ENCODE results near the gene SH3GL2. TPM values are rescaled to one million over a fixed set of nuclear protein-coding genes. Genes with fewer than 3 reads are reported as not detected.
"Not testable (repeated sequence)": the region's sequence is repeated elsewhere in the genome, so short reads cannot be mapped to it uniquely, and the experiment has no call there.

The SH3GL2 gene
- total RNA-seq, 1 donor from 2014 or later: 3.6 TPM

DNA sequence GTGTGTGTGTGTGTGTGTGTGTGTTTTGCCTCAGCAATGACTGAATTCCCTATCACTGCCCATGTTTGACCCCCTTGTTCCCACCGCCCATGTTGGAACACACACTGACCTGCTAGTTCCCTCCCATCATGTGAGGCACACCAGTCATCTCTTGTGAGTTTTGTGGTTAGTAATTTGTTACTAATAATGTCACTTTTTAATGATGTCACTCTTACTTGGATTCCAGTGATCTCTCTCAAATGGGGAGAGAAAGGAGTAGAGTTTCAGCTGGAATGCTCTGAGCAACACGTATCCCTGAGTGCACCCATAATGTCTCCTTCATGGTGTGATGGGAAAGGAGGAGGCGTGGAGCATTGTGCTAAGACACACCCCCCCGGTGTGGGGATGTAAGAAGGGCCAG, 172.6 kb downstream of the SH3GL2 start:
- DNase-seq (ENCODE audit: low spot score): no peak

DNA sequence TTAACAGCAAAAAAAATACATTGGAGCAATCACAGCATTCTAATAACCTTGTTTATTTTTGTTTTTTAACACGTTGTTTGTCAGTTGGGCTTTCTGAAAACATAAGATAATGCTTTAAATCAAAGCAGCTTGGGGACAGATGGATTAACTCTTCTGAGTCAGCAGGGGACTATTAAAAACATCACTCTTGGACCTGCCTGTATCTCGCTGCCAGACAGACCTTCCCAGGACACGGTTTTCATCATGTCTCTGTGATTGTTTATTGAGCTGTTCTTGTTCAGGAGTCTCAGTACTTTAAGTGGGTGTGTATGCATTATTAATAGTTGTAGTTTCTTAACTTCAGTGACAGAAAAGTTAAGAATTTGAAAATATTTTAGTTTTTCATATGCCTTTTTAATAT, 173.2 kb downstream of the SH3GL2 start:
- DNase-seq (ENCODE audit: low spot score): no peak

DNA sequence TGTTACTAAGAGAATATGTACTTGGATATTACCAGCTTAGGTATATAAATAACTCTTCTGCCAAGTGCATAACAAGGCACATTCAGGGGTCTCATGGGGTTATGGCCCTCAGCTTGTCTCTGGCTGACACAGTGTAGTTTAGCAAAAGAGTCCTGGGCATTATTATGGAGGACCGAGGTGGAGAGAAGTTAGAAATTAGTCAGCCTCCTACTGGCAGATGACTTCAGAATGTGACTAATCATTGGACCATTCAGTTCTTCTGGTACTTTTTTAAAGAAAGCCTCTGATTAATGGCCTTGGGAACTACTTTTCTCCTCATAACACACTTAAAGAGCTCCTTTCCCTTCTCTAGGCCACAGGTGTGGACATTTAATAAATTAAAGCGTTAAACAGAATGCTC, 178.9 kb downstream of the SH3GL2 start:
- DNase-seq (ENCODE audit: low spot score): no peak

DNA sequence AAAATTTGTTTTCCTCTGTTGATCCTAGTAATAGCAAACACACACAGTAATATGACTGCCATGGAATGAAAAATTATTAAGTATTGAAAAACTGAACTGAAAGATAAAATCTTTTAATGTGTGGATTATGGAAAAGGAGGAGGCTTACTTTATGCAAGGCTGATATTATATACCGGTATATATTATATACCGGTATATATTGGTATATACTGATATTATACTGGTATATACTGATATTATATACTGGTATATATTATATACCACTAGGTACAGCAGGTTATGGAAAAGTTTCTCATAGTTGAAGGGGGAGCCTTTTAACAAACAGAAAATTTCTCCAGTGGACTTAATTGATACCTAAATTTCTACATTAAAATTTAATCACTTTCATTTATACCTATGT, 181.4 kb downstream of the SH3GL2 start:
- DNase-seq (ENCODE audit: low spot score): no peak

DNA sequence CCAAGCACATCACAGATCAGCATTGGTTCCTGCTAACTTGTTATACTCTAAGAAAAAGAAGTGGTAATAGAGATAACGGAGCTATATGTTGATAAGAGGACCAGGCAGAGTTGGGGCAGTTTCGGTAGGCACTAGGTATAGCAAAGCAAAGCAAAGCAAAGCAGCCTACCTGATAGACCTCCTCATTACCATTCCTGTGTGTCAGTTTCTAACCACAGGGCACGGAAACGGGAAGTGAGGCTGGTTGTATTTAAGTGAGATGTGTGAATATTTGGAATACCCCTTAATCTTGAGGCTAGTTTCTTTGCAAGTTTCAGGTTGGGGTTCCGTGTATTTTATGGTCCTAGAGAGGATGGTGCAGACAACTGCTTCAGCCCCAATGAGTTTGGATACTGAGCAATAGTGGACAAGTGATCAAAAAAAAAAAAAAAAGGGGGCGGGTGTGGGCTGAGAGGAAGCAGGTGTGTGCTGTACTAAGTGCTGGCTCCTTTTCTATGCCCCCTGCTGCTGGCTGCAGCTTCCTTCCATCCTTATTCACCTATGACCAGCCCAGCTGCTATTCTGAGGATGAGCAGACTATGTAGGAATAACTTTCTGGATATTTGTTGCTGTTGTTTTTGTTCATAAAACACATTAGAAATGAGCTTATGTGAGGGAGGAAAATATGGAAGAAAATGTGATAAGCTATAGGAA, 183.3 kb downstream of the SH3GL2 start:
- no peak for DNase-seq (ENCODE audit: low spot score)

DNA sequence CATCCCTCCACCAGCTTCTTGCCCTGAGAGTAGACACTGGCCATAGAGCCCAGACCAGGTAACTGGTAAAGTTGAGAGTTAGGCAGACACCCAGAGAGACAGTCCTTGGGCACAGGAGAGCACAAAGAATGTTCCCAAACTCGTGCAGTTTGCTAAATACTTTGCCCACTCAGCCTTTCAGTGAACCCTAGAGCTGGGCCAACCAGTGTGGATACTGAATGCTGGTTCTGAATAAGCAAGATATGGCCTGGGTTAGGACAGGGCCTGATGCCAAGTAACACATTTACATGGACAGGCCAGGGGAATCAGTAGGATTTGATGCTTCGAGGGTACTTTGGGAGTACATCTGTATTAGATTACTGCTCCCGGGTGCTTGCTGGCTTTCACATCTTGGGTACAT, 185.4 kb downstream of the SH3GL2 start:
- DNase-seq (ENCODE audit: low spot score): no peak

DNA sequence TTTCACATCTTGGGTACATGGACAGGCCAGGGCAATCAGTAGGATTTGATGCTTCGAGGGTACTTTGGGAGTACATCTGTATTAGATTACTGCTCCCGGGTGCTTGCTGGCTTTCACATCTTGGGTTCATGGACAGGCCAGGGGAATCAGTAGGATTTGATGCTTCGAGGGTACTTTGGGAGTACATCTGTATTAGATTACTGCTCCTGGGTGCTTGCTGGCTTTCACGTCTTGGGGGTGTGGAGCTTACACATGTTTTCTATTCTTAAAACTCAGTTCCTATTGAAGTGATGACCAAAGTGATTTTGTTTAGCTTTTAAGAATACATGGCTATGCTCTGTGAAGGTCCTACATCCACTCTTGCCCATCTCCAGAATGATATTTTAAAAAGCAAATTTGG, 186.3 kb downstream of the SH3GL2 start:
- not testable (repeated sequence) for DNase-seq (ENCODE audit: low spot score)

DNA sequence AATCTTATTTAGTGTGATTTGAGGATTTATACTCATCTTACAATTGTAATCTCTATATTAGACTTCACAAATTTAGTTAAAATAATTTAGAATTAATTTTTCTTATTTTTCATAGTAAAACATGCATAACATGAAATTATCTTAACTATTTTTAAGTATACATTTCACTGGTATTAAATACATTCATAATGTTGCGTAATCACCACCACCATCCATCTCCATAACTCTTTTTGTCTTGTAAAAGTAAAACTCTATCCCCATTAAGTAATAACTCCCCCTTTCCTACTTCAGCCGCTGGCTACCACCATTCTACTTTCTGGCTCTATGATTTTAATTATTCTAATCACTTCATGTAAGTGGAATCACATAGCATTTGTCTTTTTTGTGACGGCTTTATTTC, 193.4 kb downstream of the SH3GL2 start:
- DNase-seq (ENCODE audit: low spot score): no peak

DNA sequence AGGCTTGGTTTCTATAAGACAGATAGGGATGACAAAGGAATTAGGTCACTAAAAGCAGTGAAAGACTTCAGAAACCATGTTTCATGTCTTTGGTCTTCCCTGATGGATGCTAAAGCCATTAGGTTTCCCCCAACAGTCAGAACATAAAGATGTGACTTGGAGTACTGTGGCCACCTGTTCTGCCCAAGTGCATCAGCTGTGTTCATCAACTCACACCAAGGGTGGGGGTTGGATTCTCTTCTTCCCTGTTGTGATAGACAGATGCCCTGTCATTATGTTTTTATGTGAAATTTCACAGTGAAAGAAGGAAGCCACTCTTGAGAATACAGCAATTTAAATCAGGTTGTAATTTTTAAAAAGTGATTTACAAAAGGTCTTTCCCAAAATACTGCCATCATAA, 196.8 kb downstream of the SH3GL2 start:
- DNase-seq (ENCODE audit: low spot score): no peak

DNA sequence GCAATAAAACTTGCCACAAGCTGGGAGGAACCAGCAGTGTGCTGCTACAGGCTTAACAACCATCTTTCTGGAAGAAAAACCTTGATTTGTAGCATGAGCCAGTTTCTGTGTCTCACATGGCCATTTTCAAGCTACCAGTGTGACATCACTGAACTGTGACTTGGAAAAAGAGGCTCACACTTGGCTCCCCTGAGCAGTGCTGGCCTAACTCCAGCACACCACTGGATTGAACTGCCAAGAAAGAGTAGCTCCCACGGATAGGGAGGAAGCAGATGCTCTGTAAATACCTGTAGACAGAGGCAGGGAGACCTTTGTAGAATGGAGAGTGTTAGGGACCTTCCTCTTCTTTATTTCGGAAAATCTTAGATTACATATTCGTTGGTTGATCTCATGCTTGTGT, 197.9 kb downstream of the SH3GL2 start:
- no peak for DNase-seq (ENCODE audit: low spot score)

DNA sequence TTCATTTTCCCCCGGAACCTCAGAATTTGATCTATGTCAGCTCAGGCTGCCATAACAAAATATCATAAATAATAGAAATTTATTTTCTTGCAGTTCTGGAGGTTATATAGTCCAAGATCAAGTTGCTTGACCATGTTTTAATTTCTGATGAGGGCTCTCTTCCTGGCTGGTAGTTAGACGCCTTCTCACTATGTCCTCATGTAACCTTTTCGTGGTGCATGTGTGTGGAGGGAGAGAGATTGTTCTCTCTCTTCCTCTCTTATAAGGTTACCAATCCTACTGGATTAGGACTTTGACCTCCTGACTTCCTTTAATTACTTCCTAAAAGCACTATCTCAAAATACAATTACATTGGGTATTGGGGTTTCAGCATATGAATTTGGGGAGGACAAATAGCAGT, 198.6 kb downstream of the SH3GL2 start:
- no peak for DNase-seq (ENCODE audit: low spot score)

DNA sequence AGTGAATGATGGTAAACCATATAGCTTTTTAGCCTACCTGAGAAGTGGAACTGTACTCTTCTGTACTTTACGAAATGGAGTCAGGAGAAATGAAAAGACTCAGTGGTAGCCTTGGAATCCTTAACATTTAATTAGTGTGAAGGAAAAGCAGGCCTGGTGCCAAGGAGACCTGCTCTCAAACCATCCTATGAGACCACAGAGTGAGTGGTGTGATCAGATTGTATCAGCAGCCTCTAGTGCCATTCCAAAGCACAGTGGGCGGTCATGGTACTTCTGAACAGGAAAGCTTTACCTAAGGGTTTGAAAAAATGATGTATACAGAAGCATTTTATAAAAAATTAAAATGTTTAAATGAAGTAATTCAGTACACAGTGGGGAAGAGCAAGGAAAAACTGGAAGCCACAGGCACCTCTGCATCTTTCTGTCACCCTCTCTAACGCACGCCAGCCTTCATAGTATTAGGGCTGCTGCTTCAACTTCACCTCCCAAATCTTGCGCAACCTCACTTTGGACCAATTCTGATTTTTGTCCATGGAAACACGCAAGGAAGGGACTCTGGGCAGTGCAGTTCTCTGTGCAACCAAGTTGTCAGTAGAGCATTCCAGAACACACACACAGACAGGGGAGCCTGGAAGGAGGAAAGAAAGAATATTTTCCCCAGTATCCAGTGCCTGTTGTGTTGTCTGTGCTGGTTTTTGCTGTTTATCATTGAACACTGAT, 203.7 kb downstream of the SH3GL2 start:
- no peak for DNase-seq (ENCODE audit: low spot score)

DNA sequence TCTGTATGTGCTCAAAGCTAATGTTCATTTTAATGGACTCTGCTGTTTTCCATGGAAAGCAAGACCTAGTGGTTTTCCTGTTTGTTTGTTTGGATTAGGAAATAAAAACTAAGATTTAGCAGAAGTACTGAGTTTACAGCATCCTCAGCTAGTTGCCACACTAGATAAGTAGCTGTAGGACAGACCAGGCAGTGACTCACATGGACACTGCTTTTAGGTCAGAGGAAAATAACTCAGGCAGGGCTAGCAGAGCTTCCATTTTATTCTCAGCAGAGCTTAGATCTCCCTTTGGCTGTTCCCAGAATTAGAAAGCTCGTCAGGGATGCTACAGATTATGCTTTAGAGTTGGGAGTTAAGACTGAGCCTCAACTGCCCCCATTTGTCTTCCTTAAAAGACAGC, 204.4 kb downstream of the SH3GL2 start:
- DNase-seq (ENCODE audit: low spot score): peak; percentile 42

DNA sequence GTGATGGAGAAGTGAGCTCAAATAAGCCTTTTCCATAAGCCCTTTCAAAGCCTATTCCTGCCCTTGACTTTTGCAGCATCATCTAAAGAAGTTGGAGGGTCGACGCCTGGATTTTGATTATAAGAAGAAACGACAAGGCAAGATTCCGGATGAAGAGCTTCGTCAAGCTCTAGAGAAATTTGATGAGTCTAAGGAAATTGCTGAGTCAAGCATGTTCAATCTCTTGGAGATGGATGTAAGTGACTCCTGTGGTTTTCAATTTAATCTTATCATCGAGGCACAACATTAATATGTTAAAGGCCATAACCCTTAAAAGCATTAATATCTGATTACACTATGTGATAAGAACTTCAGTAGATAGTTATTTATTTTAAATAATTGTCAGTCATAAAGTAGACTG, 210.4 kb downstream of the SH3GL2 start:
- no peak for DNase-seq (ENCODE audit: low spot score)

DNA sequence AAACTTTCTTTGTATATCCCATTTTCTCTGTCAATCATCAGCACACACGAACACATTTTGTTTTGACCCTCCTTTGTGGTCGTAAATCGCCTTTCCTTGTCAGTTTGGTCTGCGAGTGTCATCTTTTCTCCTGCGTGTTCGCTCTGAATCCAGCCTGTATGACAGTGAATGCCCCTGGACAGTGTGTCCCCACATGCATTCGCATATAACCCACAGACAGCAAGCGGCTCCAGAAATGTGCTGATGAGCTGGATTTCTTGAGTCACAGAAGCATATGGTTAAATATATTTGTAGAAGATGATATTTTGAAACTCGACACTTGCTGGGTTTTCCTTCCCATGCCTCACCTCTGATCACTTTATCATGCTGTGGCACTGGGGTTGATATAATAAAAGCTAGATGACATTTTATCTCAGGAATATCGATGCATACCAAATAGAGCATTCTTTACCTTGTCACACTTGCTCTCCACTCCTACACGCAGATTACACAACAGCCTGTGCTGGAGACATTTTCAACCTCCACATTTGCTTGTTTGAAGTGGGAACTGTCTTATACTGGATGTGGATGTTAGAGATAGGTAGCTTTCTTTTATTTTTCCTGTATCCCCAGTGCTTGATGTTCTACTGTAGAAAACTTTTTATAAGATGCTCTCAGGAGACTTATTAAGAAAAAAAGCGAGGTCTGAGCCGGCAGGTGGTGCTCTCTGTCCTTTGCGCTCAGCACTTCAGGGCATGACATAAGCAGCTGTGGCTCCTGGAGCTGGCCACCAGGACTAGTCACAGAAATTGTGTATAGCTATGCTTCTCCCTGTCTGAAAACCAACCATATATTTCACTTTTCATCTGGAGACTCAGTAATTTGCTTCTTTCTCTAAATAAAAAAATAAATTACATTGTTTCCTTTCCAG, 215.1 kb downstream of the SH3GL2 start:
- DNase-seq (ENCODE audit: low spot score): no peak

DNA sequence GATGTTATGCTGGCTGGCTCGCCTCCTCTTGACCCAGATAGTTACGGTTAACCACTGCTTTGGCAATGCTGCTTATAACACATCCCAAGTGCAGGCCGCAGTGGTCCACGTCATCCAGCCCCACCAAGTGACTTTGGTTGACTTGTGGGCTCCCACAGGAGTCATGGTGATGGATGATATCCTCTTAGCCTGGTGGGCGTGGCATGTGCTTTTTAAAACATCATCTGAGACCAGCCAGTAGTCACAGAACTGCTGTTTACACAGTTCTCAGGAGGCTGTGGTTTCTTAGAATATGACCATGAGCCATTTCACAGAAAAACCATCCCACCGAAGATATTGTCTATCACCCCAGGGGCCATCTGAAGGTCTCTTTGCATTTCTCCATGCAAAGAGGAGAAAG, 216.9 kb downstream of the SH3GL2 start:
- no peak for DNase-seq (ENCODE audit: low spot score)

DNA sequence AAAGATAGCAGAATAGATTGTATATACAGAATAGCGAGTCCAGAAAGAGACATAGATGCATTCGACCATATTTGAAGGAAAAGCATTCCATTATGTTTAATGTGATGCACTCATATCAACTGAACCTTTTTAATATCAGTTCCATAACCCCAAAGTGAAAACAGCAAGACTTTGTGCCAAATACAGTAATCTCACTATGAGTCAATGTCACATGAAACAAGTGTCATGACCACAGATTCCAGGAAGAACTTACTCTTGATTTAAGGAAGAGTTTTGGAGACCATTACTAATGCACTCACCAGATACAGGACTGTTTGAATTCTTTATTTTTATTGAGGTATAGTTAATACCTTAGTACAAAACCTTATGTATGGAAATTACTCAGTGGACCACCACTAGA, 220.5 kb downstream of the SH3GL2 start:
- no peak for DNase-seq (ENCODE audit: low spot score)

DNA sequence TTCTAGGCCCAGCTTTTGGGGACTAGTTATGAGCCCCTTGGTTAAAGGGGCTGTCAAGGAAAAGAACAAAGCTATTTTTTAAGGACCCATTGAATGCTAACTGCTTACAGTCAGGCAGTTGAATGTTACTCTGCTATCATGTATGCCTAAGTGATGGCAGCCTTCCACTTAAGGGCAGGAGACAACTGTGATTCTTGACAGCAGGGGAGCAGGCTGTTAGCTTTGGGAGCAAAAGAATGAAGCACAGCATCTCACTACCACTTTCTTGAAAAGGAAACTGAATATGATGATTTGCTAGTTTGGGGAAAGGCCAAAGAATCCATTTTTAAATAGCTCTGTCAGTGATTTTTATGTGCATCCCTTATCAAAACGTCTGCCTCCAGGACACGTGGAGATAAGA, 221.6 kb downstream of the SH3GL2 start:
- no peak for DNase-seq (ENCODE audit: low spot score)

DNA sequence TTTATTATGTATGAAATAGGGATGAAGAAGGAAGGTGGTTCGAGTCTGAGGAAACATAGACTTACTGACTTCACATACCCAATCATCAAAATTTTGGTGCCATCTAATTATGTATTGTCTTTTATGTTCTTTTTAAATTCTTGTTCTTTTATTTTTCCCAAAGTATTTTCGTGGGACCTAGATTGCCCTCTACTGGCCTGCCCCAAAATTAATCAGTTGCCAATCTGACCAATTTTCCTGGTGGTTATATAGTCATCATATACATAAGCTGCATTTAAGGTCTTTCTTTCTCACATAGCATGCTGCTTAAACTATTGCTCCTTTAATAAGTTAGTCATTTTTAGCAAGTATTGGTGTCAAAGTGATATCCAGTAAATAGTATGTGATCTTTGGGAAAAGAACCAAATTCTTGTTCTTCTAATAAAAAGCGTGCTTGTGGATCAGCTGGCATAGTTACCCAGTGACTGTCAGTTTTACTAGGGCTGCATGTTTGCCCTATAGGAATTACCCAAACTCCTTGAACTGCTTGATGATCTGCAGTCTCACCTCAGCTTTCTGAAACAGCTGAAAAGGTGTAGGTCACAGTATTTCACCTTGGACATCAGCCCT, 223.5 kb downstream of the SH3GL2 start:
- DNase-seq (ENCODE audit: low spot score): no peak

DNA sequence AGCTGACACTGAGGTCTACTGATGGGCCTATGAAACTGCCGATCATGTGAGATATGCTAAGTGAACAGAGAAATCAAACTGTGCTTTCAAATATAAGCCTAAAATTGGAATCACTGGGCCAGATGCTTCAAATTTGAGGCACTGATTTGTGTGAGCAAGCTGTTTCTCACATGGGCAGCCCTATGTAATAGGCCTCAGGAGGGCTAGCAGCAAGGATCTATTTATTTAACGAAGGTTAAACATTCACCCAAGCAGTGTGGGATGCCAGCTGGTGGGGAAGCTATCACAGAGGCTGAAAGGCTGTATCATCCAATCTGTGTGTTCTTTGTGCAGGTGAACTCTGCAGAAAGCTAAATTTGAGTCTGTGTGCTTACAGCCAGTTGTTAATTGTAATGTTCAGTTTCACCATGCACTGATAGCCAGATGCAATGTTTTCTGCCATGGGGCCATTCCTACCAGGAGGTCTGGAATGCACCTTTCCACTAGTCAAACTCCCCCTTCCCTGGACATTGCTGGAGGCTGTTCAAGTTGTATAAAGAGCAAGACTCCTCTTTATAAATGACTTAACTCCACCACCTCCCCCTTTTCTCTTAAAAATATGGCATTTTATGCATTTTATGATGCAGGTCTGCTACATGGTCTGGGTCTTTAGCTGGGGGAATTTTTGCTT, 228.9 kb downstream of the SH3GL2 start:
- DNase-seq (ENCODE audit: low spot score): no peak

DNA sequence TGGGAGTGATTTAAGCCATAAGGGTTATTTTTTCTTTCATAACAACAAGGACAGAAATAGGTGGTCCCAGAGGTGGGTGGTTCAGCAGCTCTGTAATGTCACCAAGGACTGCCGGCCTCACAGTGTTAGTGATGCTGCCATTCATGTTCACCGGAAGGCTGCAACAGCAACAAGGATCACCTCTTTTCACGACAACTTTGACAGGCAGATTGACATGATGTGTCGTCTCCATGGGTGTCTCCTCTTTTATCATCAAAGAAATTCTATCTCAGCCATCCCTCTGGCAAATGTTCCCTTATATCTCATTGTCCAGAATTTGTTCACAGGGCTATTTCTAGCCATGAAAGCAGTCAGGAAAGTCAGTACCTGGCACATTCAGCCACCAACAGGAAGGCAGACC, 231.5 kb downstream of the SH3GL2 start:
- no peak for DNase-seq (ENCODE audit: low spot score)
